Measurements from ENCODE around the gene BRSK2.

The BRSK2 gene

DNA sequence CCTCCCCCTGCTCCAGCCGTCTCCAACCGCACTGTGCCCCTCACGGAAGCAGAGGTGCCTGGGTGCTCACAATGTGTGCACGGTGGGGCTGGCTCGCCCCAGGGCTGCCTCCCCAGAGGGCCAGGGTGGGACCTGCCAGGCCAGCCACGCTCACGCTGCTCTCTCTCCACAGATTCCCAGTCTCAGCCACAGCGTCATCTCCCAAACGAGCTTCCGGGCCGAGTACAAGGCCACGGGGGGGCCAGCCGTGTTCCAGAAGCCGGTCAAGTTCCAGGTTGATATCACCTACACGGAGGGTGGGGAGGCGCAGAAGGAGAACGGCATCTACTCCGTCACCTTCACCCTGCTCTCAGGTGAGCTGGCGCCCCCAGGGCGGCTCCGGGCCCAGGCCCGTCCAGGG lies 66.4 kb downstream of the BRSK2 start:
- no peaks in the 10 kb centered on the region for H3K79me2 ChIP-seq
- H3K4me2 ChIP-seq (ENCODE audit: low read length) = no peak overlapping the region
- H3K27ac ChIP-seq = no peak overlapping the region

DNA sequence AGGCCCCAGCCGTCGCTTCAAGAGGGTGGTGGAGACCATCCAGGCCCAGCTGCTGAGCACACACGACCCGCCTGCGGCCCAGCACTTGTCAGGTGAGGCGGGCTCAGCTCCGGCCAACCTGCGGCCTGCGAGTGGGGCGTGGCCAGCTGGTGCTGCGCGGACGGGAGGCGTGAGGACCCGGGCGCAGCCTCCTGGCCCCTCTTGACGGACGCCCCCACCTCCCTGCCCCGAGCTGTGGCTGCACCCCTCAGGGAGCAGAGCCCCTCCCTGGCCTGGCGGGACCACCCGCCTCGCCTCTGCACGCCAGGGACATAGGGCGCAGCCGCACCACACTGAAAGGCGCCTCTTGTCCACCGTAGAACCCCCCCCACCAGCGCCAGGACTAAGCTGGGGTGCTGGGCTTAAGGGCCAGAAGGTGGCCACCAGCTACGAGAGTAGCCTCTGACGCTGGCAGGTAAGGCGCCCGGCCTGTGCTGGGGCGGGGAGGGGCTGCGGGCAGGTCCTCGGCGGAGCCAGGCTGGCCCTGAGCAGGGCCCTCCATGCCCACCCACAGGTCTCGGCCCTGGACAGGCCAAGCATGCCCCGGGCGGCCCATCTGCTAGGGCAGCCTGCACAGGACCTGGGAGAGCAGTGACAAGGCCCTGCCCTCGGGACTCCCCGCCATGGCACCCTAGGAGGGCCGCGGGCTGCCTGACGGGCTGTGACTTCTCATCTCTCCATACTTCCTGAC lies 67.0 kb downstream of the BRSK2 start:
- H3K27me3 ChIP-seq (ENCODE audit: control insufficient read depth, insufficient read depth, low read length) = no peaks in the 10 kb centered on the region
- H3K4me2 ChIP-seq (ENCODE audit: low read length) = no peak overlapping the region
- H3K9me3 ChIP-seq (ENCODE audit: control insufficient read depth, low read length) = no peaks in the 10 kb centered on the region
- no peaks in the 10 kb centered on the region for H3K36me3 ChIP-seq (ENCODE audit: control insufficient read depth, insufficient read depth, low read length)
- TF ChIP-seq, protein P1, sequence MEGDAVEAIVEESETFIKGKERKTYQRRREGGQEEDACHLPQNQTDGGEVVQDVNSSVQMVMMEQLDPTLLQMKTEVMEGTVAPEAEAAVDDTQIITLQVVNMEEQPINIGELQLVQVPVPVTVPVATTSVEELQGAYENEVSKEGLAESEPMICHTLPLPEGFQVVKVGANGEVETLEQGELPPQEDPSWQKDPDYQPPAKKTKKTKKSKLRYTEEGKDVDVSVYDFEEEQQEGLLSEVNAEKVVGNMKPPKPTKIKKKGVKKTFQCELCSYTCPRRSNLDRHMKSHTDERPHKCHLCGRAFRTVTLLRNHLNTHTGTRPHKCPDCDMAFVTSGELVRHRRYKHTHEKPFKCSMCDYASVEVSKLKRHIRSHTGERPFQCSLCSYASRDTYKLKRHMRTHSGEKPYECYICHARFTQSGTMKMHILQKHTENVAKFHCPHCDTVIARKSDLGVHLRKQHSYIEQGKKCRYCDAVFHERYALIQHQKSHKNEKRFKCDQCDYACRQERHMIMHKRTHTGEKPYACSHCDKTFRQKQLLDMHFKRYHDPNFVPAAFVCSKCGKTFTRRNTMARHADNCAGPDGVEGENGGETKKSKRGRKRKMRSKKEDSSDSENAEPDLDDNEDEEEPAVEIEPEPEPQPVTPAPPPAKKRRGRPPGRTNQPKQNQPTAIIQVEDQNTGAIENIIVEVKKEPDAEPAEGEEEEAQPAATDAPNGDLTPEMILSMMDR (IDR thresholded peaks at IDR 0.05) = no peak
- H2AFZ ChIP-seq = no peak overlapping the region
- H3K79me2 ChIP-seq = no peaks in the 10 kb centered on the region
- H3K4me1 ChIP-seq = no peaks in the 10 kb centered on the region
- no peak overlapping the region for H3K27ac ChIP-seq
- no peak overlapping the region for H3K4me3 ChIP-seq (ENCODE audit: low read depth, low read length)
- no peak overlapping the region for H3K9ac ChIP-seq

More for the DNA sequence above, 66.4 kb downstream of the BRSK2 start:
- Histone ChIP-seq H3K9me3 (ENCODE audit: control insufficient read depth, low read length) (no peaks in the 10 kb centered on the region), H3K4me1 (no peaks in the 10 kb centered on the region), H2AFZ (no peak overlapping the region), H3K9ac (no peak overlapping the region), H3K36me3 (ENCODE audit: control insufficient read depth, insufficient read depth, low read length) (no peaks in the 10 kb centered on the region), H3K4me3 (ENCODE audit: low read depth, low read length) (no peak overlapping the region), H3K27me3 (ENCODE audit: control insufficient read depth, insufficient read depth, low read length) (no peaks in the 10 kb centered on the region)
- TF ChIP-seq, protein P1 (IDR thresholded peaks at IDR 0.05) = no peak

DNA sequence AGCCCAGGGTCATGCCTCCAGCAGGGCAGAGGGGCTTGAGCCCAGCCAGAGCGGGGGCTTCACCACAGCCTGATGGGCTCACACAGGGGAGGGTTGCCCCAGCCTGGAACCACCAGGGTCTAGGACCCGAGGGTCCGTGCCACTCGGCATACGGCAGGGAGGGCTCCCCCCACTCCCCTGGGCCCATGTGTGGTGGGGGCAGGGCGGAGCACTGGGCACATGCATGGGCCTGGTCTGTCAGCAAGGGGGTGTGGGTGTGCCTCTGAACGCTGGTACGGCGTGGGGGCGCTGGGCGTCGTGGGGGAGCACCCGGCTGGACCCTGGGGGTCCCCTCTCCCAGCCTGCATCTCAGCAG lies 67.6 kb downstream of the BRSK2 start:
- H3K27me3 ChIP-seq (ENCODE audit: control insufficient read depth, insufficient read depth, low read length) = no peaks in the 10 kb centered on the region
- no peaks in the 10 kb centered on the region for H3K79me2 ChIP-seq
- H3K4me2 ChIP-seq (ENCODE audit: low read length) = no peak overlapping the region
- no peak overlapping the region for H3K27ac ChIP-seq
- H3K4me3 ChIP-seq (ENCODE audit: low read depth, low read length) = no peak overlapping the region
- no peak overlapping the region for H2AFZ ChIP-seq
- H3K9ac ChIP-seq = no peak overlapping the region
- TF ChIP-seq, protein P1 (IDR thresholded peaks at IDR 0.05) = no peak
- H3K9me3 ChIP-seq (ENCODE audit: control insufficient read depth, low read length) = no peaks in the 10 kb centered on the region
- no peaks in the 10 kb centered on the region for H3K36me3 ChIP-seq (ENCODE audit: control insufficient read depth, insufficient read depth, low read length)
- no peaks in the 10 kb centered on the region for H3K4me1 ChIP-seq

DNA sequence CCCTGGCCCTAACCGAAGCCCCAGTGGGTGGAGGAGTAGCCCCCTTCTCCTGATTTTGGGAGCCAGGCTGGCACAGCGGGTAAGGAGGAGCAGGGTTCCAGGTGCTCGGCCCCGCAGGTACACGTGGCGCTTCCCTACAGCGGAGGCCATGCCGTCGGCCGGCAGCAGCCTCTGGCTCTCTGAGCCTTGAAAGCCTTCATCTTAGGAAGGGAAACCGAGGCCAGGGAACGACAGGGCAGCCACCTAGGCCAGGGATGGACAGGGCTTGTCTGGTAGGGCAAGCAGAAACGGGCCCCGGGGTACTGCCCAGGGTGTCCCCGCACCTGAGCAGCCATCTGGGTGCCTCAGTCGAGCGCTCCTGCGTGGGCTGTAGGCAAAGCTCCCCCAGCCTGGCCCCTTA lies 68.1 kb downstream of the BRSK2 start:
- H3K27ac ChIP-seq = no peak overlapping the region
- H3K36me3 ChIP-seq (ENCODE audit: control insufficient read depth, insufficient read depth, low read length) = no peaks in the 10 kb centered on the region
- H3K9ac ChIP-seq = no peak overlapping the region
- no peak overlapping the region for H3K4me3 ChIP-seq (ENCODE audit: low read depth, low read length)
- H3K4me2 ChIP-seq (ENCODE audit: low read length) = no peak overlapping the region
- TF ChIP-seq, protein P1 (IDR thresholded peaks at IDR 0.05) = no peak
- H3K4me1 ChIP-seq = no peaks in the 10 kb centered on the region
- H2AFZ ChIP-seq = no peak overlapping the region
- H3K9me3 ChIP-seq (ENCODE audit: control insufficient read depth, low read length) = no peaks in the 10 kb centered on the region
- no peaks in the 10 kb centered on the region for H3K27me3 ChIP-seq (ENCODE audit: control insufficient read depth, insufficient read depth, low read length)
- H3K79me2 ChIP-seq = no peaks in the 10 kb centered on the region
